ENCODE data around the gene UBE2H.

UBE2H gene

GRCh38 chr7:129925416-129926002 lies 27.3 kb downstream of the UBE2H start:
- no peak for DNase-seq (ENCODE audit: extremely low spot score)
- TF ChIP-seq, protein P1, sequence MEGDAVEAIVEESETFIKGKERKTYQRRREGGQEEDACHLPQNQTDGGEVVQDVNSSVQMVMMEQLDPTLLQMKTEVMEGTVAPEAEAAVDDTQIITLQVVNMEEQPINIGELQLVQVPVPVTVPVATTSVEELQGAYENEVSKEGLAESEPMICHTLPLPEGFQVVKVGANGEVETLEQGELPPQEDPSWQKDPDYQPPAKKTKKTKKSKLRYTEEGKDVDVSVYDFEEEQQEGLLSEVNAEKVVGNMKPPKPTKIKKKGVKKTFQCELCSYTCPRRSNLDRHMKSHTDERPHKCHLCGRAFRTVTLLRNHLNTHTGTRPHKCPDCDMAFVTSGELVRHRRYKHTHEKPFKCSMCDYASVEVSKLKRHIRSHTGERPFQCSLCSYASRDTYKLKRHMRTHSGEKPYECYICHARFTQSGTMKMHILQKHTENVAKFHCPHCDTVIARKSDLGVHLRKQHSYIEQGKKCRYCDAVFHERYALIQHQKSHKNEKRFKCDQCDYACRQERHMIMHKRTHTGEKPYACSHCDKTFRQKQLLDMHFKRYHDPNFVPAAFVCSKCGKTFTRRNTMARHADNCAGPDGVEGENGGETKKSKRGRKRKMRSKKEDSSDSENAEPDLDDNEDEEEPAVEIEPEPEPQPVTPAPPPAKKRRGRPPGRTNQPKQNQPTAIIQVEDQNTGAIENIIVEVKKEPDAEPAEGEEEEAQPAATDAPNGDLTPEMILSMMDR (IDR thresholded peaks at IDR 0.05; ENCODE audit: control extremely low read depth, extremely low read depth, low read depth, missing control alignments) = no peak
- POLR2A ChIA-PET = no interaction called here
- CTCF ChIA-PET = interaction anchor here (0.7 kb wide), 1 partner anchor 19 kb away, joined by 3 read pairs; no protein-coding TSS in a partner anchor

- TF ChIP-seq, protein P1 (IDR thresholded peaks at IDR 0.05; ENCODE audit: control extremely low read depth, extremely low read depth, low read depth, missing control alignments) = no peak
- peak; percentile 41 for DNase-seq (ENCODE audit: extremely low spot score)
- ChIA-PET POLR2A (no interaction called here), CTCF (no interaction called here)
Measured at GRCh38 chr7:129924602-129925001, 28.2 kb downstream of the UBE2H start.

GRCh38 chr7:129923709-129924108 lies 29.1 kb downstream of the UBE2H start:
- peak; percentile 47 for DNase-seq (ENCODE audit: extremely low spot score)
- POLR2A ChIA-PET = interaction anchor here (1.0 kb wide), 1 partner anchor 21 kb away, joined by 3 read pairs; no protein-coding TSS in a partner anchor
- CTCF ChIA-PET = interaction anchor here (1.2 kb wide), 1 partner anchor 430 kb away, joined by 3 read pairs; no protein-coding TSS in a partner anchor
- TF ChIP-seq, protein P1 (IDR thresholded peaks at IDR 0.05; ENCODE audit: control extremely low read depth, extremely low read depth, low read depth, missing control alignments) = no peak

GRCh38 chr7:129919492-129919891 lies 33.3 kb downstream of the UBE2H start:
- no peak for DNase-seq (ENCODE audit: extremely low spot score)
- POLR2A ChIA-PET = interaction anchor here (0.5 to 0.6 kb wide), 2 partner anchors 10 to 113 kb away, joined by 3 to 4 read pairs; no protein-coding TSS in a partner anchor
- CTCF ChIA-PET = interaction anchor here (0.7 to 1.6 kb wide), 2 partner anchors 11 to 36 kb away, joined by 3 to 4 read pairs; no protein-coding TSS in a partner anchor

GRCh38 chr7:129918922-129919321 lies 33.8 kb downstream of the UBE2H start:
- POLR2A ChIA-PET = interaction anchor here (0.5 kb wide), 1 partner anchor 11 kb away, joined by 3 read pairs; no protein-coding TSS in a partner anchor

More at GRCh38 chr7:129919492-129919891, 33.3 kb downstream of the UBE2H start:
- TF ChIP-seq, protein P1 (IDR thresholded peaks at IDR 0.05; ENCODE audit: control extremely low read depth, extremely low read depth, low read depth, missing control alignments) = no peak

DNA sequence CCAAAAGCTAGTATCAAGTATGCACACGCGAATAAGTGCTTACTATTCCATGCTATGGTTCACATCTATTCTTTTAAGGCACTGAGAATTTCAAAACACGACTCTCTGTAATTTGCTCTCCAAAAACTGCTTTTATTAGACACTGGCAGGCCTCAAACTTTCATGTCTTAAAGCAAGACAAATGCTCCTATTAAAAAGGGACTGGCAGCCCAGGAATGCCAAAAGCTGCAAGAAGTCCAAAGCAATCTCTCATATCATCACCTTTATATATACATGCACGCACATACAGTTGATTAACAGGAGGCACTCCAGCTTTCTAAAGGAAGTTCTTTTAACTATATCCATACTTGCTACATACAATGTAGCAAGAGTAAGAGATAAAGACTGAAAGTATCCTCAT lies 34.8 kb downstream of the UBE2H start:
- ChIA-PET CTCF (interaction anchor here (0.7 to 1.4 kb wide), 3 partner anchors 10 to 33 kb away, joined by 3 to 4 read pairs (median 3); no protein-coding TSS in a partner anchor), POLR2A (no interaction called here)
- TF ChIP-seq, protein P1 (IDR thresholded peaks at IDR 0.05; ENCODE audit: control extremely low read depth, extremely low read depth, low read depth, missing control alignments) = no peak
- no peak for DNase-seq (ENCODE audit: extremely low spot score)

More at GRCh38 chr7:129918922-129919321, 33.8 kb downstream of the UBE2H start:
- TF ChIP-seq, protein P1 (IDR thresholded peaks at IDR 0.05; ENCODE audit: control extremely low read depth, extremely low read depth, low read depth, missing control alignments) = no peak
- DNase-seq (ENCODE audit: extremely low spot score) = no peak
- CTCF ChIA-PET = interaction anchor here (0.7 to 1.6 kb wide), 2 partner anchors 11 to 36 kb away, joined by 3 to 4 read pairs; no protein-coding TSS in a partner anchor

Measured in GM10248 (cell line).